H1 (cell line): ENCODE results near the gene P2RX6.

Source experiments
- ATF3 ChIP-seq: IDR thresholded peaks from 2 replicates; pipeline ENCODE4 v1.6.1; 2011; ENCODE audit warnings: low read depth, mild to moderate bottlenecking, low read length; ENCODE audit not compliant: insufficient read depth
- CHD1 ChIP-seq: IDR thresholded peaks from 2 replicates; pipeline ENCODE4 v1.6.1; 2012; ENCODE audit warnings: low read depth, low read length, improper control_type of control experiment
- CTCF ChIP-seq, 3 experiments: IDR thresholded peaks; 1 replicate in 2 of 3; 2 replicates in 1 of 3; pipeline versions ENCODE4 v1.5.1 to v1.6.1; 2011; ENCODE audit warnings: low read length in 3 of 3, mild to moderate bottlenecking in 3 of 3, inconsistent platforms in 2 of 3, low read depth in 1 of 3, moderate library complexity in 1 of 3; ENCODE audit not compliant: insufficient read depth in 1 of 3; ENCODE audit errors: control extremely low read depth in 1 of 3
- HDAC2 ChIP-seq, 2 experiments: fragments of 300-600 bp in 1 of 2; sonication (generic) in 1 of 2; IDR thresholded peaks; 2 replicates each; pipeline ENCODE4 v1.6.1; 2011 to 2012; ENCODE audit warnings: low read depth in 2 of 2, low read length in 2 of 2, mild to moderate bottlenecking in 2 of 2, moderate library complexity in 2 of 2, borderline replicate concordance in 1 of 2, inconsistent platforms in 1 of 2
- JUND ChIP-seq: IDR thresholded peaks from 2 replicates; pipeline ENCODE4 v1.6.1; 2011; ENCODE audit warnings: mild to moderate bottlenecking, improper control_type of control experiment, low read length
- POLR2AphosphoS5 ChIP-seq: IDR thresholded peaks from 2 replicates; pipeline ENCODE4 v1.6.1; 2011; ENCODE audit warnings: low read depth, low read length
- RFX5 ChIP-seq: IDR thresholded peaks from 2 replicates; pipeline ENCODE4 v1.6.1; 2011; ENCODE audit warnings: low read depth, low read length, improper control_type of control experiment, borderline replicate concordance
- TAF1 ChIP-seq: IDR thresholded peaks from 2 replicates; pipeline ENCODE4 v1.6.1; 2011; ENCODE audit warnings: mild to moderate bottlenecking, low read depth, low read length

- TF ChIP-seq ATF3 (no peak), CHD1 (no peak), CTCF (IDR thresholded peaks at IDR 0.05; ENCODE audit: control extremely low read depth in 1 of 3, insufficient read depth in 1 of 3, low read depth in 1 of 3, low read length in 3 of 3) (no peak), HDAC2 (IDR thresholded peaks at IDR 0.05; ENCODE audit: borderline replicate concordance in 1 of 2, low read depth in 2 of 2, low read length in 2 of 2) (no peak), JUND (no peak), RFX5 (no peak), TAF1 (no peak), POLR2AphosphoS5 (no peak)
These were observed 15.9 kb downstream of the P2RX6 start for GRCh38 chr22:21030621-21031544.
